Measurements from ENCODE around the gene ARMC8.
A peak's percentile ranks its signal among the peaks of the same experiment; 100 is the strongest.

The ARMC8 gene

GRCh38 chr3:138310494-138310893 lies 123.4 kb downstream of the ARMC8 start:
- no peak for DNase-seq (ENCODE audit: low spot score)

- no peak for DNase-seq (ENCODE audit: low spot score)
Observed at GRCh38 chr3:138314751-138315150, 127.7 kb downstream of the ARMC8 start.

GRCh38 chr3:138317687-138318086 lies 130.6 kb downstream of the ARMC8 start:
- DNase-seq (ENCODE audit: low spot score), result no peak

- DNase-seq (ENCODE audit: low spot score), result no peak
Observed at GRCh38 chr3:138323971-138324370, 136.9 kb downstream of the ARMC8 start.

- DNase-seq (ENCODE audit: low spot score), result no peak
Observed at GRCh38 chr3:138325990-138326389, 138.9 kb downstream of the ARMC8 start.

- DNase-seq (ENCODE audit: low spot score), result no peak
Observed at GRCh38 chr3:138326866-138327595, 139.9 kb downstream of the ARMC8 start.

- no peak for DNase-seq (ENCODE audit: low spot score)
Observed at GRCh38 chr3:138327831-138328230, 140.7 kb downstream of the ARMC8 start.

- no peak for DNase-seq (ENCODE audit: low spot score)
Observed at GRCh38 chr3:138328341-138328740, 141.2 kb downstream of the ARMC8 start.

GRCh38 chr3:138329127-138329983 lies 142.3 kb downstream of the ARMC8 start, which contains the start of gene NME9:
NME9 (minus strand) TSS chr3:138329851; CDS start chr3:138329335, 516 bp downstream.
- DNase-seq (ENCODE audit: low spot score), result peak; percentile 88

- no peak for DNase-seq (ENCODE audit: low spot score)
Observed at GRCh38 chr3:138329984-138330293, 142.8 kb downstream of the ARMC8 start.

GRCh38 chr3:138331143-138331894 lies 144.2 kb downstream of the ARMC8 start:
- no peak for DNase-seq (ENCODE audit: low spot score)

GRCh38 chr3:138332472-138333073 lies 145.5 kb downstream of the ARMC8 start:
- peak; percentile 42 for DNase-seq (ENCODE audit: low spot score)

- DNase-seq (ENCODE audit: low spot score), result no peak
Observed at GRCh38 chr3:138334608-138335007, 147.5 kb downstream of the ARMC8 start.

GRCh38 chr3:138336454-138336999 lies 149.4 kb downstream of the ARMC8 start:
- DNase-seq (ENCODE audit: low spot score), result no peak

GRCh38 chr3:138338244-138338643 lies 151.1 kb downstream of the ARMC8 start:
- DNase-seq (ENCODE audit: low spot score), result no peak

GRCh38 chr3:138338811-138339210 lies 151.7 kb downstream of the ARMC8 start:
- no peak for DNase-seq (ENCODE audit: low spot score)

- DNase-seq (ENCODE audit: low spot score), result no peak
Observed at GRCh38 chr3:138340511-138340910, 153.4 kb downstream of the ARMC8 start.

- DNase-seq (ENCODE audit: low spot score), result no peak
Observed at GRCh38 chr3:138344754-138345153, 157.7 kb downstream of the ARMC8 start.

All from germinal center (tissue), 1 donor.